Measurements from ENCODE around the gene RGS3.
"Not testable (repeated sequence)": the region's sequence is repeated elsewhere in the genome, so short reads cannot be mapped to it uniquely, and the experiment has no call there.

RGS3 gene

GRCh38 chr9:113532809-113533190 lies 69.3 kb downstream of the RGS3 start:
- DNase-seq: no peak

GRCh38 chr9:113533335-113534225 lies 70.1 kb downstream of the RGS3 start:
- DNase-seq: no peak

GRCh38 chr9:113535756-113536155 lies 72.2 kb downstream of the RGS3 start:
- no peak for DNase-seq

- no peak for DNase-seq
These were observed 72.6 kb downstream of the RGS3 start for GRCh38 chr9:113536166-113536482.

GRCh38 chr9:113536483-113537228 lies 73.1 kb downstream of the RGS3 start:
- DNase-seq: peak; percentile 14

- no peak for DNase-seq
These were observed 73.8 kb downstream of the RGS3 start for GRCh38 chr9:113537229-113537810.

- no peak for DNase-seq
These were observed 74.6 kb downstream of the RGS3 start for GRCh38 chr9:113538131-113538530.

GRCh38 chr9:113538701-113539430 lies 75.3 kb downstream of the RGS3 start:
- no peak for DNase-seq

- DNase-seq: no peak
These were observed 76.9 kb downstream of the RGS3 start for GRCh38 chr9:113540466-113540865.

- peak; percentile 77 for DNase-seq
These were observed 77.7 kb downstream of the RGS3 start for GRCh38 chr9:113541019-113541900.

- DNase-seq: no peak
These were observed 78.5 kb downstream of the RGS3 start for GRCh38 chr9:113542006-113542405.

GRCh38 chr9:113542741-113543140 lies 79.2 kb downstream of the RGS3 start:
- DNase-seq: no peak

GRCh38 chr9:113543296-113543981 lies 79.9 kb downstream of the RGS3 start:
- no peak for DNase-seq

GRCh38 chr9:113543982-113544303 lies 80.4 kb downstream of the RGS3 start:
- no peak for DNase-seq

GRCh38 chr9:113545068-113545467 lies 81.5 kb downstream of the RGS3 start:
- no peak for DNase-seq

- DNase-seq: no peak
These were observed 83.0 kb downstream of the RGS3 start for GRCh38 chr9:113546566-113546965.

GRCh38 chr9:113547501-113547900 lies 84.0 kb downstream of the RGS3 start:
- DNase-seq: no peak

GRCh38 chr9:113548221-113549041 lies 84.9 kb downstream of the RGS3 start:
- peak; percentile 14 for DNase-seq

- DNase-seq: not testable (repeated sequence)
These were observed 86.4 kb downstream of the RGS3 start for GRCh38 chr9:113549892-113550291.

GRCh38 chr9:113556877-113557593 lies 93.5 kb downstream of the RGS3 start:
- peak; percentile 33 for DNase-seq

Measured in fibroblast of skin of right biceps (primary cell).